Gastroesophageal sphincter (tissue), 3 donors: Measurements from ENCODE around the gene TMTC2.

Experiments used
- POLR2A ChIP-seq, 2 donors: fragments of 450-650 bp; IDR thresholded peaks; one replicate each; pipeline ENCODE4 v1.6.1; 2017; ENCODE audit warnings: antibody characterized with exemption in 2 of 2, mild to moderate bottlenecking in 2 of 2, moderate library complexity in 1 of 2
- POLR2AphosphoS5 ChIP-seq: sonication (generic); formaldehyde crosslinking; IDR thresholded peaks from one replicate; pipeline ENCODE4 v1.6.1; 2017; ENCODE audit warnings: antibody characterized with exemption
- TF ChIP-seq, protein P1 (sequence below), 4 experiments: fragments of 200-600 bp in 2 of 4; fragments of 450-650 bp in 2 of 4; sonication (generic) in 1 of 4; IDR thresholded peaks; one replicate each; pipeline ENCODE4 v1.5.1; 2017 to 2019; ENCODE audit warnings: antibody characterized with exemption in 4 of 4, mild to moderate bottlenecking in 2 of 4, moderate library complexity in 2 of 4

DNA sequence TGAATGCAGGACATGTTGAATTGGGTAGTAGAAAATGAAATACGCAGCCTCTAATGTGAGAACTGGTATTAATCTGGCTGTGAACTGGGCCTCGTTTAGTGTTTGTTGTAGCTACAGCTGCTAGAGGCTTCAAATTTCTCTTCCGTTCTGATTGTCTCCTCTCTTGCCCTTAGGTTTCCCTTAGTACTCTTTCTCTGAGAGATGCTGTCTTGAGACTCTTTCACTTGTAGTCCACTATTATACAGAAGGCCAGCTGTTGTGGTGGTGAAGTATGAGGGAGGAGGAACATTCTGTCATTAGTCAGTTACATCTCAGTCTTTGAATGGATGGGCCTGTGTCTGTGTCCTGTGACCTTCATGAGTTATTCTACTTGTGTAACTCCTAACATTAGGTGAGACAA lies 322.0 kb downstream of the TMTC2 start:
- TF ChIP-seq POLR2AphosphoS5 (no peak), POLR2A (IDR thresholded peaks at IDR 0.05) (no peak)
- TF ChIP-seq, protein P1, sequence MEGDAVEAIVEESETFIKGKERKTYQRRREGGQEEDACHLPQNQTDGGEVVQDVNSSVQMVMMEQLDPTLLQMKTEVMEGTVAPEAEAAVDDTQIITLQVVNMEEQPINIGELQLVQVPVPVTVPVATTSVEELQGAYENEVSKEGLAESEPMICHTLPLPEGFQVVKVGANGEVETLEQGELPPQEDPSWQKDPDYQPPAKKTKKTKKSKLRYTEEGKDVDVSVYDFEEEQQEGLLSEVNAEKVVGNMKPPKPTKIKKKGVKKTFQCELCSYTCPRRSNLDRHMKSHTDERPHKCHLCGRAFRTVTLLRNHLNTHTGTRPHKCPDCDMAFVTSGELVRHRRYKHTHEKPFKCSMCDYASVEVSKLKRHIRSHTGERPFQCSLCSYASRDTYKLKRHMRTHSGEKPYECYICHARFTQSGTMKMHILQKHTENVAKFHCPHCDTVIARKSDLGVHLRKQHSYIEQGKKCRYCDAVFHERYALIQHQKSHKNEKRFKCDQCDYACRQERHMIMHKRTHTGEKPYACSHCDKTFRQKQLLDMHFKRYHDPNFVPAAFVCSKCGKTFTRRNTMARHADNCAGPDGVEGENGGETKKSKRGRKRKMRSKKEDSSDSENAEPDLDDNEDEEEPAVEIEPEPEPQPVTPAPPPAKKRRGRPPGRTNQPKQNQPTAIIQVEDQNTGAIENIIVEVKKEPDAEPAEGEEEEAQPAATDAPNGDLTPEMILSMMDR (IDR thresholded peaks at IDR 0.05): no peak
